NCI-H748 (cell line): ENCODE results near the gene SLC12A8.
"Not testable (repeated sequence)": the region's sequence is repeated elsewhere in the genome, so short reads cannot be mapped to it uniquely, and the experiment has no call there.

Experiments used
- DNase-seq: peaks from one replicate; lab custom pipeline; 2025; ENCODE audit not compliant: unreplicated experiment; lab: John Stamatoyannopoulos, UW

SLC12A8 gene

GRCh38 chr3:125116311-125117080, 96.1 kb downstream of the SLC12A8 start:
- DNase-seq, result no peak

GRCh38 chr3:125115640-125116039, 96.9 kb downstream of the SLC12A8 start:
- DNase-seq, result no peak

- DNase-seq, result no peak
Observed at GRCh38 chr3:125112981-125113380, 99.6 kb downstream of the SLC12A8 start.

- DNase-seq, result no peak
Observed at GRCh38 chr3:125110876-125111480, 101.6 kb downstream of the SLC12A8 start.

GRCh38 chr3:125110016-125110875, 102.3 kb downstream of the SLC12A8 start:
- no peak for DNase-seq

DNA sequence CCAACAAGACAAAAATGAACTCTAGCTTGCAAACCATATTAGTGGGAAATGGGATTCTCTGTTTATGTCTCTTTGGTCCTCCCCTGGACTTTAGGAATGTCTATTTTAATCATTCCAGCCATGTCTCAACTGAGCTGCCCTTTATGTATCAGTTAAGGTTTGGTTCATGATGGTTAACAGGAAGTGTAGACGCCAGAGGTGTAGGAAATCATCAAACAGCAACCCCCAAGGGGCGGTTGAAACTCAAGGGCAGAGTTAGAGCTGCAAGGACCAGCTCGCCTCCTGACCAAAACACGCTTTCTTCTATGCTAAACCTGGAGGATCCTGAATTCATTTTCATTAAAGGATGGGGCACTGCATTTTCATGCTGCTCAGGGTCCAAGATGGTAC, 103.0 kb downstream of the SLC12A8 start:
- no peak for DNase-seq

DNA sequence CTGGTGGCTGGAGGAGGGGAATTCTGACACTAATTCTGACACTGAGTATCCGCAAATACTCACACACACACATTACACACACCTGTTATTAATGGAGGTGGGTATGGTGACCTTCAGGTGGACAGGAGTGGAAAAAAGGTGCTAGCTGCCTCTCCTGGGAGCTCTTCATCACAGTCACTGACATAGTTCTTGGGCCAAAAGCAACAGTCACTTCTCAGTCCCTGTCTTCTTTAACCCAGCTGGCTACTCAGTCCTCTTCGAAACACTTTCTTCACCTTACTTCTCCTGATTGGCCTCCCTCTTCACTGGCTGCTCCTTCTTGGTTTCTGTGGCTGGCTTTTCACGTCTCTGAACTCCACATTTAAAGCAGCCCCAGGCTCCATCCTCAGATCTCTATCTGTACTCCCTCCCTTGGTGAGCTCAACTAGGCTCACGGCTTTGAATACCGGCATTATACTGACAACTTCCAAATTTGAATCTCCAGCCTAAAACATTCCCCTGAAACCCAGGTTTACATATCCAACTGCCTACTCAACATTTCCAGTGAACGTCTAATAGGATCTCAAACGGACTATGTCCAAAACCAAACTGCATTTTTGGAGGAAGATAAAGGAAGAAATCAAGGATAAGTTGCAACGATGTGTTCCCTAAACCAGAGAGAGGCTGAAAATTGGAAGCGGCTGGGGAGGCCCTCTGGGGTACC, 103.6 kb downstream of the SLC12A8 start:
- DNase-seq, result no peak

DNA sequence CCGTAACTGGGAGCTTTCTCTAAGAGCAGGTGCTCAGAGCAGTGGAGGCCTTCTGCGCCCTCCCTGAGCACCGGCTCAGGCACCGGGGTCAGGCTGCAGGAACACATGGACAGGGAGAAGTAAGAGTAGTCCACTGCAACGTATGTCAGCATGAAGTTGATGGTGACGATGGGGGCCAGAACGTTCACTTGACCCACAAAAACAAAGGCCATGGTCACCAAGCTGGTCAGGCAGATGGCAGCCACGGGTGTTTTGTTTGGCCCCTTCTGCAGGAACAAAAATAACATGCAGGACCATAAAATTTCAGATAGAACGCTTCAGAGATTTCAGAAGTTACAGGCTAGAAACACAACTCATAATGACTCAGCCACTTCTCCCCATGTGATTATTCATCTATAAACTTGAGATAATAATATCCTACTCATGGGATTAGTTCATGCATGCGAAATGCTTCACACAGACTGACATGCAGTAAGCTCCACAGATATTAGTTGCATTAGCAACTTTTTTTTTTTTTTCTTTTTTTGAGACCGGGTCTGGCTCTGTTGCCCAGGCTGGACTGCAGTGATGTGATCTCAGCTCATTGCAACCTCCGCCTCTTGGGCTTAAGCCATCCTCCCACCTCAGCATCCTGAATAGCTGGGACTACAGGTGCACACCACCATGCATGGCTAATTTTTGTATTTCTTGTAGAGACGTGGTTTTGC, 104.5 kb downstream of the SLC12A8 start:
- DNase-seq, result no peak

GRCh38 chr3:125107363-125107762, 105.2 kb downstream of the SLC12A8 start:
- DNase-seq, result no peak

DNA sequence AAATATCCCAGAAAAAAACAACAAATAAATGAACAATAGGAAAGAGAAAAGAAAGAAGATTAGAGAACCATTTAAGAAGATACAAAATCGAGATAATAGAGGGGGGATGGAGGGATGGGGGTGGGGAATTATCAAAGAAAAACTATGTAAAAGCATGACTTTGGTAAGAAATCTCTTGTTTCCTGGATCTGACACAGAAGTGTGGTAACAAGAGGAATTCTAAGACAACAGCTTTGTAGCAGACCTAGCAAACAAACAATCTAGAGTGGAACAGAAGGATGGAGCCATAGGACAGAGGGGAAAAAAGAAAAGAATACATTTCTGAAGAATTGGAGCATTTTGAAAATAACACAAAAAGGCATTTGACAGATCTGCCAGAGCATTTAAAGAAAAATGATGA, 107.4 kb downstream of the SLC12A8 start:
- no peak for DNase-seq

GRCh38 chr3:125104639-125105038, 107.9 kb downstream of the SLC12A8 start:
- DNase-seq, result no peak

DNA sequence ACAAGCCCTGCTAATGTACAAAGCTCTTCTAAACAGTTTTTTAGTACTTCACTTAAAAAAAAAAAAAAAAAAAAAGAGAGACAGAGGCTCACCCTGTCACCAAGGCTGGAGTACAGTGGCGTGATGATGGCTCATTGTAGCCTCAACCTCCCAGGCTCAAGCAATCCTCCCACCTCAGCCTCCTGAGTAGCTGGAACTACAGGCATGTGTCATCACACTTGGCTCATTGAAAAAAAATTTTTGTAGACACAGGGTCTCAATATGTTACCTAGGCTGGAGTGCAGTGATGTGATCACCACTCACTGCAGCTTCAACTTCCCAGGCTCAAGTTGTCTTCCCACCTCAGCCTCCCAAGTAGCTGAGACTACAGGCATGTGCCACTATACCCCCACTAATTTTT, 109.1 kb downstream of the SLC12A8 start:
- DNase-seq, result no peak

DNA sequence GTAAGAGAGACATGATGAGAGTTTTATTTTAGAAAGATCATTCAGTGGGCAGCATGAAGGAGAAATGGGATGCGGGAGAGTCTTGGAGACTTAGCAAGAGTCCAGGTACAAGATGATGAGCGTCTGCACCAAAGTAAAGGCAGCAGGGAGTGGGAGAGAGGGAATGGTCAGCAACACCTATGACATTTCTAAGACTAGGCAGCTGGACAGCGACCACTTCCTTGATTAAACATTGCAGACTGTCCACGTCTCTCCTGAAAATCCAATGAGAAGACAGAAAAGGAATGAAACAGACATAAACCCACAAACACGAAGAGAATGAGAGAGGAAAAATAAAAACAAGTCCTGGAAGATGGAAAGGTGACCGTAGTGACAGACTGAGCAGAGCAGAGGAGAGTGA, 110.1 kb downstream of the SLC12A8 start:
- DNase-seq, result no peak

DNA sequence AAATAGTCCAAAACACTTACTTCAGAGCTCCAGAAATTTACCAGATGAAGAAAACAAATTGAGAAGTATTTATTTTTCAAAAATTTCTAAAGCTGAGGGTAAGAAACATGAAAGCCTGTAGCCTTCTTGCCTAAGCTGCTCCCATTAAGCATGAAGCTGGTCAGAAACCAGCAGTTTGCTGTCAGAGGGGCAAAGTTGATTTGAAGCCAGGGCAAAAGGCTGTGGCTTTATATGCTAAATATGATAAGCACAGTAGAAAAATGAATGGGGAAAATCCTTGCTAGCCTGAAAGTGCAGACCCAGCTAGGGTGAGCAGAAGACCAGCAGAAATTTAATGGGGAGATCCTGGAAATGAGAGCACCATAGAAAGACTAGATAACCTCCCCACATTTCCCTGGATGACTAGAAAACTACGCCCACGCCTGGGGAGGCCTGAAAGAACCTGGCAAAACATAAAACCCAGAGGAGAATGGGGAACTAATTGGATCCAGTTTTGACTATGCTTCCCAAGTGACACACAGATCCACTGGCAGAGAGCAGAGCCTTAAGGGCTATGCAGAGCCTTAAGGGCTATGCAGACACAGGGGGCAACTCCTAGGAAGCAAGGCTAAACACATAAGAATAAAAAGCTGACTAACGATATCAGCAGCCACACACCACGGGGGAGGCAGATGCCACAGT, 113.8 kb downstream of the SLC12A8 start:
- no peak for DNase-seq

- no peak for DNase-seq
Observed at GRCh38 chr3:125090649-125091048, 121.9 kb downstream of the SLC12A8 start.

DNA sequence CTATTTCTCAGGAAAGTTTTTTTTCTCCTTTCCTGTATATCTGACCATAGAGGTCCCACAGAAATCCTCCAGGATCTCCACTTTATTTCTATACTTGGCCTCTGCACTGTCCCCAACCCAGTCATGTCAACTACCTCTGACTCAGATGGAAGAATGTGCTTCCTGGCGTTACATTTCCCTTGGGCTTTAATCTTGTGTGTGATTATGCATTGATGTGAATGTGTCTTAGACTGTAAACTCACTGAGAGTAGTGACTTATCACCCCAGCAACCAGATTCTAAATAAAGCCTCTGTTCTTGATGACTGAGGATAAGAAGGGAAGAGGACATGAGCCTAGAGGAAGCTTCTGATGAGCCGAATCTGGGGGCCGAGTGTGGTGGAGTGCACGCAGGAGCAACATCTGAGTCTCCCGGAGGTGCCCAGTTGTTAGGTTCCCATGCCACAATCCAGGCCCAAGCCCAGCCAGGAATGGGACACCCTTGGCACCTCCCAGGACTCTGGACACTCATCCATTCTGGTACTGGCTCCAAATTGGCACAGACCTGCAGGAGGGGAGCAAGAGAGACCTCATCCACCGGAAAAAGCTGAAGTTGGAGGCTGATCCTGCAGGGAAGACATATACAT, 124.7 kb downstream of the SLC12A8 start:
- no peak for DNase-seq

GRCh38 chr3:125085166-125085565, 127.4 kb downstream of the SLC12A8 start:
- DNase-seq, result no peak

- no peak for DNase-seq
Observed at GRCh38 chr3:125083776-125084175, 128.8 kb downstream of the SLC12A8 start.

DNA sequence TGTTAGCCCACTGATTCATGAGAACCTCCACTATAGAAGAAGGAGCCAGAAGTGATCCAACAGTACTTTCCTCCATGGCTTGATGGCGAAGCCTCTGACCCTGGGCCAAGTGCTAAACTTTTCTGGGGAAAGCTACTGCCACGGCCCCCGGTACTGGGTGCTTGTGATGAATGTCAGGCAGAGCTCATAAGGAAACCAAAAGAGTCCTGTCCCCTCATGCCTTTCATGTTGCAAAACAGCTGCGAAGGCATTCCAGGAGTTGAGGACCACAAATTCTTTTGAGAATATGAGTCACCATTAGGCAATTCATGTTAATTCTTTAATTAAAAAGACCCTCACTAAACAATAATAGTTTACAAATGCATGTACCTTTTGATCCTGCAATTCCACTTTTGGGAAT, 130.2 kb downstream of the SLC12A8 start:
- not testable (repeated sequence) for DNase-seq

DNA sequence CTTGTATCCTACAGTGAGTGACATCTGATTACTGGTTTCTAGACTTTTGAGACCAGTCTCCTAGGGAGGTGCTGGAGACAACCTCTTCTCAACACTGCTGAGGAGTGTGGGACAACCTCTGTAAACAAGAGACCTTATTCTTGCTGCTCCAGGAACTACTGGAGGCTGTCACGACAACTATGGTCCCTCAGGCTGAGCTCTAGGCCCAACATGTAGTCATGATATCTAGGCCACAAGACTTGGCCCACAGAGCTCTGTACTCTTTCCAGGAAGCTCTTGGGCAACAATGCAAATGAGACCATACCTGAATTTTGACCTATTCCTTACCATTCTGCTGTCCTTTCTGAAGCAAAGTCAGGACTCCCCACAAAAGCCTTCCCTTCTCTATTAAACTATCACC, 132.5 kb downstream of the SLC12A8 start:
- no peak for DNase-seq
